ENCODE data around the gene GNL1.
A peak's percentile ranks its signal among the peaks of the same experiment; 100 is the strongest.

GNL1 gene

DNA sequence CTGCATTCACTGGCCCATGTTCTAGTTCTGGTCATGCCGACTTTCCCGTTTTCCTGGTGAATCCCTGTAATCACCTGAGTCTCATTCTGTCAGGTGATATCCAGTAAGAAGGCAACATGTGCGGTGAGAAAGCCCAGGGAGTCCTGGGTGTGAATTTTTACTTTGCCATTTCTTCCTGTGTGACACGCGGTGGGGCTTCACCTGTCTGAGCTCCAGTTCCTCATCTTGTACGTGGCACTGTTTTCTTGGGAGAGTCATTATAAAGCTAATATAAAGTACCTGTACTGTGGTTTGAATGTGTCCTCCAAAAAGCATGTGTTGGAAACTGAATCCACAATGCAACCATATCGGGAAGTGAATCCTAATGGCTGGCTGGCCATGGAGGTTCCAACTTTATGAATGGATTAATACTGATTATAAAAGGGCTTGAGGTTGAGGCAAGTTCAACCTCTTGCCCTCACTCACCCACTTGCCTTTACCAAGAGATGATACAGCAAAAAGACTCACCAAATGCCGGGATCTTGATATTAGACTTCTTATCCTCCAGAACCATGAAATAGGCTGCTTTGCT lies 61.9 kb downstream of the GNL1 start:
- DNase-seq, result no peak

DNA sequence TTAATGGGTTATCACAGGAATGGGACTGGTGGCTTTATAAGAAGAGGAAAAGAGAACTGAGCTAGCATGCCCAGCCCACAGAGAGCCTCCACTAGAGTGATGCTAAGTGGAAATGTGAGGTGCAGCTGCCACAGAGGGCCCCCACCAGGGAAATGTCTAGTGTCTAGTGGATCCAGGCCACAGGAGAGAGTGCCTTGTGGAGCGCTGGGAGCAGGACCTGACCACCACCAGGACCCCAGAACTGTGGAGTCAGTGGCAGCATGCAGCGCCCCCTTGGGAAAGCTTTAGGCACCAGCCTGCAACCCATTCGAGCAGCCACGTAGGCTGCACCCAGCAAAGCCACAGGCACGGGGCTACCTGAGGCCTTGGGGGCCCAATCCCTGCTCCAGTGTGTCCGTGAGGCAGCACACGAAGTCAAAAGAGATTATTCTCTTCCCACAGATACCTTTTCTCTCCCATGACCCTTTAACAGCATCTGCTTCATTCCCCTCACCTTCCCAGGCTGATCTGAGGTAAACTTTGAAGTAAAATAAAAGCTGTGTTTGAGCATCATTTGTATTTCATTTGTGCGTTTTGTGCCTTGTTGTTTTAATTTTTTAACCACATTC lies 62.5 kb downstream of the GNL1 start:
- peak; percentile 55 for DNase-seq

DNA sequence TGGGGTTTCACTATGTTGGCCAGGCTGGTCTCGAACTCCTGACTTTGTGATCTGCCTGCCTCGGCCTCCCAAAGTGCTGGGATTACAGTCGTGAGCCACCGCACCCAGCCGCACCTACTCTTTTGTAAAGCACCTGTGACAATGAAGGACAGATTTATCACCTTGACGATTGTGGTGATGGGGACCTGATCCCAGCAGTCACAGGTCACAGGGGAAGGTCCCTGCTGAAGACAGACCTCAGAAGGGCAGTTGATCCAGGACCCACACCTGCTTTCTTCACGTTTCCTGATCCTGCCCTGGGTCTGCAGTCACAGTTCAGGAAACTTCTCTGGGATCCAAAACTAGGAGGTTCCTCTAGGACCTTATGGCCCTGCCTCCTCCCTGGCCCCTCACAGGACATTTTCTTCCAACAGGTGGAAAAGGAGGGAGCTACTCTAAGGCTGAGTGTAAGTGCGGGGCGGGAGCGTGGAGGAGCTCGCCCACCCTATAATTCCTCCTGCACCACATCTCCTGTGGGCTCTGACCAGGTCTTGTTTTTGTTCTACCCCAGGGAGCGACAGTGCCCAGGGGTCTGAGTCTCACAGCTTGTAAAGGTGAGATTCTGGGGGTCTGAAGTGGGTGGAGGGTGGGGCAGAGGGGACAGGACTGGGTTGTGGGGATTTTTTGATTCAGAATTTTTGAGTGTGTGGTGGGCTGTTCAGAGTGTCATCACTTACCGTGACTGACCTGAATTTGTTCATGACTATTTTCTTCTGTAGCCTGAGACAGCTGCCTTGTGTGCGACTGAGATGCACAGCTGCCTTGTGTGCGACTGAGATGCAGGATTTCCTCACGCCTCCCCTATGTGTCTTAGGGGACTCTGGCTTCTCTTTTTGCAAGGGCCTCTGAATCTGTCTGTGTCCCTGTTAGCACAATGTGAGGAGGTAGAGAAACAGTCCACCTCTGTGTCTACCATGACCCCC lies 64.0 kb downstream of the GNL1 start:
- no peak for DNase-seq
